ENCODE measurements around the gene SGPL1. TPM values are rescaled to one million over a fixed set of nuclear protein-coding genes. Genes with fewer than 3 reads are reported as not detected.

SGPL1 gene
- total RNA-seq, 1 donor from 2014 or later: 13.1 TPM

DNA sequence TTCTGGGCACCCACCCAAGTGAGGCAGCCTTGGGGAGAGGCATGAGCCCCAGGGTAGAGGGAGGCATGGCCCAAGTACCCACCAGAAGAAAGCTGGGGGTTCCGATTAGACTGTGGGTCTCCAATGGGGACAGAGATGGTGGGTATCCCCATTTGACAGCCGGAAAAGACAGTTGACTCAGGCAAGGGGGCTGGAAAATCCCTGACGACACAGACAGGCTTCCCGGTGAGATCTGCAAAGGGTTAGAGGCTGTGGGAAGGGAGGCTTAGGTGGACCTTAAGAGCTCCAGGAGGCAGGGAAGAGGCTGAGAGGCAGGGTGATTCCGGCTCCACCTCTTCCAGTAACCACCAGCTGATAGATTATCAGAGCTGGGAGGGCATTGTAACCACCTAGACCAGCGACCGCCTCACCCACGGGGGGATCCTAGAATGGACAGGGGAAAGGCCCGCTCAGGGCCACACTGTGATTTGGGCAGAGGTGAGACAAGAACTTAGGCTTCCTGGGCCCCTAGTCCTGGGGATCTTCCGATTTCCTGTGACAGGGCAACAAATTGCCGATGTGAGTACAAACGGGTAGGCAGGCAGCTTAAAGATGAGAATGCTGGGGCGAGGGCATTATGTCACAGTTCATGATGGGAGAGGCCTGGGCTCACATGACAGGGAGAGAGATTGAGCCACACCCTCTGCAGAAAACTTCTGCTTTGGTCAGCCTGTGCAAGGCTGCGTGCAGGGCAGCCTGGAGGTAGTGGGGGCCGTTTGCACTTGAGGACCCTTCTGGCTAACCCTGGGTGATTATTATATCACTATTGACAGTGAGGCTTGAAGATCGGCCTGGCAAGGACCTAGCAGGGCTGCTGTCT is 36.0 kb upstream of the SGPL1 start:
- DNase-seq (ENCODE audit: low read depth, low spot score): no peak

DNA sequence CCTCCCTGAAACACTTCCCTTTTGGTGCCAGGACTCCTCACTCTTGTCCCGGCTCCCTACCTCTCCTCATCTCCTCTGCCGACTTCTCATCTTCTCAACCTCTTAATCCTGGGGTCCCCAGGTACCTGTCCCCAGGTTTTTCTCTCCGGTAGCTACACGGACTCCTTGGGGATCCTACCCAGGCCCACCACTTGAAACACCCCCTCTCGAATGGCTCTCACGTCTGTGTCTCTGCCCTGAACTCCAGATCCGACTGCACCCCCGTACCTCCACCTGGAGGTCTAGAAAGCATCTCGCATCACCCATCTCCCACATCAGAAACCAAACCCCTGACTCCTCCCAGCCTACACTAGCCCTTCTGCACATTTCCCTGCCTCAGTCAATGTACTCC is 35.4 kb upstream of the SGPL1 start:
- no peak for DNase-seq (ENCODE audit: low read depth, low spot score)

DNA sequence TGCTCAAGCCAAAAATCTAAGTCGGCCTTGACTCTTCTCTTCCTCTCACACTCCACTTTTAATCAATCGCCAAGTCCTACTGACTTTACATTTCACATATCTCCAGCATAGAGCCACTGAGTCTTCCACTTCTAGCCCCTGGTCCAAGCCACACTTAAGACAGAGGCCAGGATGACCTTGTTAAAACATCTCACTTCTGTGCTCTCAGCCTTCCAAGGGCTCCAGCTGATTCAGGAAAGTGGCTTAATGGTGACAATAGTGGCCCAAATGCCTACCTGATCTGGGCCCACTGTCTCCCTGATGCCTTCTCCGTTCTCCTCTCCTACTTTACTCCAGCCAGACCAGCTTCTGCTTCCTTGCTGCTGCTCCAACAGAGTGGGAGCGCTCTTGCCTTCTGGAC is 35.0 kb upstream of the SGPL1 start:
- no peak for DNase-seq (ENCODE audit: low read depth, low spot score)

DNA sequence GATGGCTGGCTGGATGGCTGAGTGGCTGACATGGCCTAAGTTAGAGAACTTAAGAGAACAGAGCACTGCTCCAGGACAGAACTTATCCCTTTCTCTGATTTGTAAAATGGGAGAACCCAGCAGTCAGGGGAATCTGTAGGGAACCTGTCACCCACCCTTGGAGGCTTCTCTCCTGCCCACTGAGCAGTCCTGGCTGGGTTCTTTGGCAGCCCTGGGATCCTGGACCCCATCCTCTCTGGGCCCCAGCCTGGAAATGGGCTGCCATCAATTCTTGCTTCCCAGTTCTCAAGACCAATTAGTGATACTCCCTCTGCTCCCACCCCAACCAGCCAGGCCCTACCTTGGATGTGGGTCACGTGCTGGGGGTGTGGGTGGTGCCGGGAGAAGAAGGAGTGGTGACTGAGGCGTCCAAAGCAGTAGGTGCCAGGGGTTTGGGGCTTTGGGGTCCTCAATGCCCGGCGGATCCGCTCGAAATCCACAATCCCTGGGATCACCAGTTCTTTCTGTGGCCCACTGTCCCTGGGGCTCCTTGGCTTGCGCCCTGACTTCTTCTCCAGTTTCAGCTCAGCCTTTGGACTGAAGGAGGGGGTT is 34.2 kb upstream of the SGPL1 start:
- DNase-seq (ENCODE audit: low read depth, low spot score): no peak

DNA sequence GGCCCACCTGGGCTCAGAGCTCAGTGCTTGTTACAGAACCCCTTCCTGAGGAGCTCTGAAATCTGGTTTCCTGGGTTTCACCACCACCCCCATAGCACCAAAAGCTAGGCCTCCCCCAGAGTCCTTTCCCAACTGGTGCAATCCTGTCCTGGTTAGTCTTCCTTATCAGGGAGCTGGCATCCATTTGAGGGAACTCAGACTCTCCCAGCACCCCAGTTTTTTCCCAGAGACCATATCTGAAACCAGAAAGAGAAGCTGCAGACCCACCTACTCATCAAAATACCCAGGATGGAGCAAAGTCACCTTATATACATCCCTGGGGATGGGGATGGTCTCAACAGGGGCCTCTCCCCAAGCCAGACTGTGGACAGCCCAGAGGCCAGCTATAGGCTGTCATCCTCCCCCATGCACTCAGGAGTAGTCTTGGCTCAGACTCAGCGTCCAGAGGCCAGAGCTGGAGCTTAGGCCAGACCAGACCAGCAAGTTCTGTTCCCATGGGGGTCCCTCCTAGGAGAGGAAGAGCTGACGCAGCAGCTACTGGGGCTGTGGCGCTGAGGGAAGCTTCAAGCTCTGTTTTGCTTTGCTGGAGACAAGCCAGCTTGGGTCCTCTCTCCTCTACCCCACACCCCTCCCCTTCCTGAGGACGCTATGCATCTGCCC is 33.5 kb upstream of the SGPL1 start:
- no peak for DNase-seq (ENCODE audit: low read depth, low spot score)

DNA sequence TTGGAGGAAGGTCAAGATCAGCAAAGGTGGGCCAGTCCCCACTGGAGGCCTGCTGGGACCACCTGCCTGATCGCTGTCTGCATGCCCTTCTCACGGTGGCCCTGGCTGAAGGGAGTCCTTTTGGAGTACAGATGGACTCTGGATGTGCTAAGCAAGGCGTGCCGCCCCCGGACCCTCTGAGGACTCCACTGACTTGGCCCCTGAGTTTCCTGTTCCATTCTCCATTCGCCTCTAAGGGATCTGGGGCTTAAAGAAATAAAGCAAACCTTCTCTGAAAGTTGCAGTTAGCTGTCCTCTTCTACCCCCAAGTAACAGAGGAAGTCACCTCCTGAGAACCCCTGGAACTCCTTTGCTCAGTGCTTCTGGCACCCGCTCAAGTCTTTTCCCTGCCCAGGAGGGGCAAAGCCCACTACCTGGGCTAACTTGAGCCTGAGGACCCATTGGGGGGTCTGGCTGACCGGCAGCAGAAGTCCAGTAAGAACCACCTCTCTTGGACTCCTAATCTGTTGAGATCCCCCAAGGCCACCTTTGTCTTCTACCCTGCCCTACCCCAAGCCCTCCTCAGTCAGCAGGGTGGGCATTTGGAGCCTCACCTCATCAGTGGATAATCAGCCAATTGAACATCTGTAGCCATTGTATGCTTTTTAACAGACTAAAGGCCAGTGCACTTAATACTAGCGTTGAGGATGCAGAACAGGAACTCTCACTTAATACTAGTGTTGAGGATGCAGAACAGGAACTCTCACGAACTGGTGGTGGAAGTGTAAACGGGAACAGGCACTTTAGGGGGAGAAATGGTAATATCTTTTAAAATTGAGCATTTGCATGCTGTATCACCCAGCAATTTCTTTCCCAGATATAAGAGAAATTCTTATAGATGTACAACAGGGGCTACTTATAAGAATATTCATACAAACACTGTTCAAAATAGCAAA is 32.7 kb upstream of the SGPL1 start:
- no peak for DNase-seq (ENCODE audit: low read depth, low spot score)

DNA sequence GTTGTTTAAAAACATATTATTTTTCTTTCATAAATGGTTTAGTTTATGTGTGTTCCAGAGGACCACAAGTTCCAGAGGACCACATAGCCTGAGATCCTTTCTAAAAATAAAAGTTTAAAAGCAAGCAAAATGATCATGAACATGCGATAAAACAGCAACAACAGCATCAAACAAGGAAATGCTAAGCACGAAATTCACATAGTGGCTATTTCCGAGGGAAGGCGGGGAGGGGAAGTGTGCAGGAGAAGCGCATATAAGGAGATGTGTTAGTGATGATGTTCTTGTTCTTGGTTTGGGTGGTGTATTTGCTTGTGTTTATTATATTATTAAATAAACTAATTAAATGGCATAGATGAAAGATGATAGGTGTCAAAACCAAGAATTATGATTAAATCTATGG is 31.7 kb upstream of the SGPL1 start:
- no peak for DNase-seq (ENCODE audit: low read depth, low spot score)

DNA sequence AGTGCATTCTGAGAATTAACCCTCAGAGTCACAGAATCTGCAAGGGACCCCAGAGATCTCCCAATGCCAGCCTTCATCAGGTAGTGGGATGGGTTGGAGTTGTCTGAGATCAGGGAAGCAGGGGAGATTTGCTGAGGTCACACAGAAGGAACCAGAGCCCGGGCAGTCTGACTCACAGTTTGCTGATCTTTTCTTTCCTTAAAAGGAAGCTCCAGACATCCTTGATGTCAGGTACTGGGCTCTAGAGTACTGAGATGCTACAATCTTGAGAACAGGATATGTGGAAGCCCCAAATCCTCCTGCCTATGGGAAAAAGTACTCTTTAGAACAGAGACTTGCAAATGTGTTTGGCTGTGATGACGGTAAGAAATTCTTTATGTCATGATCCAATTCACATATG is 31.3 kb upstream of the SGPL1 start:
- no peak for DNase-seq (ENCODE audit: low read depth, low spot score)

DNA sequence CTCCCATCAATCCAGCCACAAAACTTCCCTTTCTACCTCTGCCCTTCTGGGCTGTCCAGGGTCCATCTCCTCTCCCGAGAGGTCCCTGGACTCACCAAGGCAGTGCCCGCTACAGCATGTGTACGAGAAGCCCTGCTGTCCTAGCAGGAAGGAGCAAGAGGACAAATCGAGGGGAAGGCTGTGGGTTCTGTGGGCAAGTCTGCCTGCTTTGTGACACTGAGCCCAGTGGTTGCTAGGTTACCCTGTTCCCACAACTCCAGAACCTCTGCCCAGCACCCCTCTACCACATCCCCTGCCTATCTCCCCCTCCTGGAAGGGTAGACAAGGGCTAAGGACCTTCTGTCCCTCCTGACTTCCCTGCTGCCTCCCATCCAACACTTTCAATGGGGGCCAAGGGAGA is 30.6 kb upstream of the SGPL1 start, which contains the start of gene TBATA:
Gene TBATA (minus strand): TSS at position 188 of the 400 bp plus-strand sequence. CDS start 1,998 bp downstream, outside the sequence.
- DNase-seq (ENCODE audit: low read depth, low spot score): no peak

DNA sequence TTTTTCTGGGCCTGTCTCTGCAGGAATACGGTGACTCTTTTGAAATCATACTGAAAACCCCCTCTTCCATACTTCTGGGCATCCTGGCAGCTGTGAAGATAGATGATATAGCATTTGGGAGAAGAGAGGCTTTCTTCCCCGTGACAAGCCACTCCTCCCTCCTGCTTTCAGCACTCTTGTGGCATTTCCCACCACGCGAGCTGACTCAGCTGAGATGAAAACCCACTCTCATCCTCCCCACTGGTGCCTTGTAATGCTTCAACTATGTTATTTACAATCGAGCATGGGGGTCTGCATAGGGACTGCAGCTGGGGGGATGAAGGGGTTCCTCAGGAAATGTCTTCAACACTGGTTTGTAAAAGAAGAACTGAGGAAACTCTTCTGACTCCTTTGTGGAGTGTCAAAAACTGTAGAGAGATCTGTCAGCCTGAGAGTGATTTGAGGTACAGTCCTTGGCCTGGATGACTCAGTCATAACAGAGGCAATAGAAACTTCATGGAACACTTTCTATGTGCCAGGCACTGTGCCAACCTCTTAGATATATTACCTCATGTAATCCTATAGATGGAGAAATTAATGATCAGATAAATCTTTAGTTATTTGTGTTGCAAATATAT is 28.8 kb upstream of the SGPL1 start:
- no peak for DNase-seq (ENCODE audit: low read depth, low spot score)

DNA sequence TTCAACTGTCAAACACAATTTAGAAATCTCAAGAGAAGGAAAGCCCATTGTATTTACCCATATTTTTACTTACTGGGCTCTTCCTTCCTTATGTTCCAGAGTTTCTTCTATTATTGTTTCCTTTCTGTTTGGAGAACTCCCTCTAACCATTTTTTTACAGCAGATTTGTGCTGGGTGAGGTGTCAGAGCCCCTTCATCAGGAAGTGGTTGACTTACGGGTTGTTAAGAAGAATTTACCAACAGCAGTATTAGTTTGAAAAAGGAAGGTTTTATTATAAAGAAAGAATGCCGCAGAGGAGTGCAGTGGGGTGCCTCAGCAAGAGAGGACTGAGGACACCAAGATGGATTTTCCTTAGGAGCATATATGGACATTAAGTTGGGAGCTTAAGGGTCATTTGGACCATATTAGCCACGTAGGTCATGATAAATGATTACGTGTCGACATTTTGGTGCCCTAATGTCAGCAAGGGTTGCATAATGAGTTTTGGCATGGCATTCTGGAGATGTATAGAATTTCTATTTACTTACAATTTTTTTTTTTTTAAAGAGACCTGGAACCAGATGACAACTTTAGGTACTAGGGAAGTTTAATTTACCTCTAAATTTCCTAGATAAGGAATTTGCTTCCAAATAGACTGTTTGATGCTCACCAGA is 24.2 kb upstream of the SGPL1 start:
- no peak for DNase-seq (ENCODE audit: low read depth, low spot score)

DNA sequence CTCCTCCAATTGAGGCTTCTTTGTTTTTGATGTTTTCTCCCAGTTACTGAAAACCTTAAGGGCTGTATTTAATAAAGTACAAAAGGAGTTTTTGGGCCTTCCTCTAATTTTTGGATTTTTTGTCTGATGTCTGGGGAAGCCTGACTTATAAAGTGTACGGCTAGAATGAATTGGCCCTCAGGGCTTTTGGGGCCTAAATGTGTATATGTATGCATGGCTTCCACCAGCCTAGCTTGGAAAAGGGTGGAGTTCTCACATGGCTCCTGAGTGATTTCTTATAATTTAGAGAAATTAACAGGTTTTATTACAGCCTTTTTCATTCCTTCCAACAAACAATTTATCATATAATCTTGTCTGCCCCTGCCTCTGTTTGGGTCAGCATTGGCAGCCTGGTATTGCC is 20.1 kb upstream of the SGPL1 start:
- no peak for DNase-seq (ENCODE audit: low read depth, low spot score)

DNA sequence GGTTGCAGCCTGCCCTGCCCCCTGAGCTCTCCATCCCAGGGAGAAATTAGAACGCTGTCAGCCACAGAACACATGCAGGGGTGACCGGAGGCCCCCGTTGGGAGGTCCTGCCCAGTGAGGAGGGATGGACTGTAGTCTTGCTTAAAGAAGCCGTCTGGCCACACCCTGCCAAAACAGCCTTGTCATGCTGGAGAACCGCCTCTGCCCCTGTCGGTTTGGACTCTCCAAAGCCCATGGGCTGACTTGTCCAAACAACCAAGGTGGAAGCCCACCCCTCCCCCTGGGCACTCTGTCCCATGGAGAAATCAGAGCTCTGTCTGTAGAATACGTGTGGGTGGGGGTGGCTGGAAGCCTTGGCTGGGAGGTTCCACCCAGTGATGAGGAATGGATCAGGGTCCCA is 17.9 kb upstream of the SGPL1 start:
- DNase-seq (ENCODE audit: low read depth, low spot score): no peak

DNA sequence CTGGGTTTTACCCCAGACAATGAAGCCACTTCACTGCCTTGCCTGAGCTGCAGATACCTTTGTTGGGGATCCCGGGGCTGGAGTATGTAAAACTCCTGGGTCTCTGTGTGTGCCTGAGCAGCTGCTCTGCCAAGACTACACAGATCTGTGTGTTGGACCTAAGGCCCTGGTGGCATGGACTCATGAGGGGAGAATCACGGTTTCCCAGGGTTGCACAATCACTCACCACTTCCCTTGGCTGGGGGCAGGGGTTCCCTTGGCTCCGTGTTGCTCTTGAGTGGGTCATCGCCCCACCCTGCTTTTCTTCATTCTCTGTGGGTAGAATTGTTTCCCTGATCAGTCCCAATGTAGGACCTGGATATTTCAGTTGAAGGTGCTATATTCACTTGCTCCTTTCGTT is 16.6 kb upstream of the SGPL1 start:
- no peak for DNase-seq (ENCODE audit: low read depth, low spot score)

DNA sequence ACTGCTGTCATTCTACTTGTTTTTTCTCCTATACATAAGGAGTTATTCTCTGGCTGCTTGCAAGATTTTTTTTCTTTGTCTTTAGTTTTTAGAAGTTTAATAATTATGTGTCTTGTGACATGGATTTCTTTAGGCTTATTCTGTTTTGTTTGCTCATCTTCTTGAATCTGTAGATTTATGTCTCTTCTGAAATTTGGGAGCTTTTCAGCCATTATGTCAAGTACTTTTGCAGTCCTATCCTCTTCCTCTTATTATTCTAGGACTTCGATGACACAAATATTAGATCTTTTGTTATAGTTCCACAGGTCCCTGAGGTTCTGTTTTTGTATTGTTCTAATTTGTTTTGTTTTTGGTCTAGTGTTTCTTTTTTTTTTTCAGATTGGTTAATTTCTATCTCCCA is 13.9 kb upstream of the SGPL1 start:
- DNase-seq (ENCODE audit: low read depth, low spot score): no peak

DNA sequence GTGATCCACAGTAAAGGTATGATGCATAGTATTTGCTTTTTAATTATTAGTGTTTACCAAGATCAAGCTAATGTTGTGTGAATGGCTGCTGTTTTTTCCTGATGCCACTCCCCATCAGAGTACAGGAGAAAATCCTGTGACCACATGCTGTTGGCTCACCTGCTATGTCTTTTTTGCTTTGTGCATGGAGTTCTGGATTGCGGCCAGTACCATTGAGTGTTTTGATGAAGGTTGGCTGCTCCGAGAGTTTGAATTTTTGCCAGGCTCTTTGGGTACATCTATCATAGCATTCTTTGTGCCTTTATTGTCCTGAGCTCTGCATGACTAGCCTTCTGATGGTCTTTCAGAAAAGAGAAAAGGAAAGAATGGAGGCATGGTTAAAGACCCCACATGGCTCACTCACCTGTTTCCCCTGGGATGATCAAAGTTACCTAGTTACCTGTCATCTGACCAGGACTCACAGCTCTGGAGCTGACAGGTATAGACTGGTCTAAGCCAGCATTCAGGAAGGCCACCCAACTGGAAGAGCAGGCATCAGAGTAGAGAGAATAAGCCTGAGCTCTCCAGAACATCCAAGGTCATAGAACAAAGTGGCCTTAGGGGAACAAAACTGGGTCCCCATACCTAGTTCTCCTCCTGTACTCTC is 11.8 kb upstream of the SGPL1 start:
- DNase-seq (ENCODE audit: low read depth, low spot score): no peak

DNA sequence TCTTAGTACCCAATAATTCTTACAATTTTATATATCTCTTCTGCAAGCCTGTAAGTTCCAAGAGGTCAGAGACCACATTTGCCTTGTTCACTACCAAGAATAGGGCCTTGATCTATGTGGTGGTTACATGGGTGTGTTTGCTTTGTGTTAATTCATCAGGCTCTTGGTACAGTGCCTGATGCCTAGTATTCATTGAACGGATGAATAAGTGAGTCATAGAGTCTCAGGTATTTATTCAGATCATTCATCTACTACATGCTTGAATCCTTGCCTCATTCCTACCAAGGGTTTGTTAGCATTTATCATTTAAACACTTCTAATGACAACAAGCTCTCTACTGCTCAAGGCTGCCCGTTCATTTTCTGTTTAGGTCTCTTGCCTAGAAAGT is 11.3 kb upstream of the SGPL1 start:
- DNase-seq (ENCODE audit: low read depth, low spot score): no peak

DNA sequence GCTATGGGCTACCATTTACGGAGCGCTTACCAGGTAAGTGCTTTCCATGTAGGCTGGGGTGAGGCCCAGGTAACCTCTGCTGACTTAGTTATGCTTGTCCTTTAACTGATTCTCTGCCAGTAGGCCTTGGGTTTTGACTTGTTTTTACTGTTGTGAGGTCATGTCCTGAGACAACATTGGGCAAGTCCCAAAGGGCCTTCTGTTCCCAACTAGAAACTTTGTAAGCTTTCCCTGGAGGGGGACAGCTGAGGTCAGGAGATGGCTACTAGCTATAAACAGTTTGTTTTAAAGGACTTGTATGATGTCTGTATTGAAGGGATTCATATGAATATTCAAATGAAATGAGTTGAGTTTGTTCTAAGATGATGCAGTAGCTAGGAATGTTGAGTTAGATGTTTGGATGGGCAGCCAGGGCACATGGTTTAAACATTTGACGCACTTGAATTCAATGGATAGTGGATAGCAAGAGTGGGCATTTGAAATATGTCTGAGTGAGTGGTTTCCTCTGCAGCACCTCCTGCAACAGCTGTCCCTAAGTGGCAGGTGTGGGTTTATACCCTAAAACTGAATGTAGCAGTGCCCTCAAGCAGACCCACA is 10.0 kb upstream of the SGPL1 start:
- DNase-seq (ENCODE audit: low read depth, low spot score): no peak

DNA sequence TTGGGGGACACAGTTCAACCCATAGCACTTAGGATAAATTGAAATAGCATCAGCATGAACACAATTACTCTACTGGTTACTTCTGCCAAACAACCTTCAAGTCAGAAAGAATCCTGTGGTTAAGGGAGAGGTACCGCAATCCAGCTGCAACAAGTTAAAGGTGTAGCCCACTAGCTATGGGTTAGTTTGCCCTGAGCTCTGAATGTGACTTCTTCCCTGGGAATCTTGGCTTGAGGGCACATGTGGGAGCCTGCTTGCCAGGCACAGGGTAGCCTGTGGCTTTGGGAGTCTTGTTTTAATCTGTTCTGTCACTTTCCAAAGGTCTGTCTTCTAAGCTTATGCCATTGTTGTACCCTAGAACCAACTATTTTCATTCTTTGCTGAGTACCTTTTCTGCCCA is 8.9 kb upstream of the SGPL1 start:
- no peak for DNase-seq (ENCODE audit: low read depth, low spot score)

DNA sequence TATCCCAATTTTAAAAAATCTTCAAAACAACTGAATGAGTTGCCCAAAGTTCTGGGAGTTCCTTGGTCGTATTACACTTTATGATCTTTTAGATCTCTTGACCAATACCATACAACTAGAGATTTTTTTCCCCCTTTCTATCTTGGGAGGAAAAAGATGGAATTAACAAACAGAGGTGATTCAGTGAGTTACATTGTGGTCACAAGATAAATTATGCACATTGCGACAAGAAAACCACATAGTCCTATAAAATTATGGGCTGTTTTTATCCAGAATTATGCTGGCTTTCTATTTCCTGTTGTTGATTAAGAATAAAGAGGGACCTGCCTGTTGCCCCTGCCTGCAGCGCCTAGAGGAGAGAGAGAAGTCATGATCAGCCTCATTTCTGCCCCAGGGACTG is 8.2 kb upstream of the SGPL1 start:
- DNase-seq (ENCODE audit: low read depth, low spot score): no peak
